ENCODE data around the gene PTCD2.

DNA sequence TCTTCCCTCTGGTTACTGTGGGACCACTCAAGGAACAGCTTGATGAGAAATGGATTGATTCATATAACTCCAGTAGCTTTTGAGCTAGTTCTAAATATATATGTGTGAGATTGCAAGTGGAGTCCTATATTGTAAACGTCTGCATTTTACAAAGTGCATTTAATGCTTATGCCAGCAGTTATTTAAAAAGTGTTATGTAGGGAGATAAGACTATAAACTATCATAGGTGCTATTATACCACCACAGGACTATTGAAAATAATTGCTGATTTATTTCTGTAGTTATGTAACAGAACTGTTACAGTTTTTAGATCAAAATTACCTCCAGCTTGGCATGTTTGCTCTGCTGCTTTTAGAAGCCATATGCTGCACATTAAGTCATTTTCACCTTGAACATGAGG is 36.2 kb downstream of the PTCD2 start:
- TF ChIP-seq, protein P1, sequence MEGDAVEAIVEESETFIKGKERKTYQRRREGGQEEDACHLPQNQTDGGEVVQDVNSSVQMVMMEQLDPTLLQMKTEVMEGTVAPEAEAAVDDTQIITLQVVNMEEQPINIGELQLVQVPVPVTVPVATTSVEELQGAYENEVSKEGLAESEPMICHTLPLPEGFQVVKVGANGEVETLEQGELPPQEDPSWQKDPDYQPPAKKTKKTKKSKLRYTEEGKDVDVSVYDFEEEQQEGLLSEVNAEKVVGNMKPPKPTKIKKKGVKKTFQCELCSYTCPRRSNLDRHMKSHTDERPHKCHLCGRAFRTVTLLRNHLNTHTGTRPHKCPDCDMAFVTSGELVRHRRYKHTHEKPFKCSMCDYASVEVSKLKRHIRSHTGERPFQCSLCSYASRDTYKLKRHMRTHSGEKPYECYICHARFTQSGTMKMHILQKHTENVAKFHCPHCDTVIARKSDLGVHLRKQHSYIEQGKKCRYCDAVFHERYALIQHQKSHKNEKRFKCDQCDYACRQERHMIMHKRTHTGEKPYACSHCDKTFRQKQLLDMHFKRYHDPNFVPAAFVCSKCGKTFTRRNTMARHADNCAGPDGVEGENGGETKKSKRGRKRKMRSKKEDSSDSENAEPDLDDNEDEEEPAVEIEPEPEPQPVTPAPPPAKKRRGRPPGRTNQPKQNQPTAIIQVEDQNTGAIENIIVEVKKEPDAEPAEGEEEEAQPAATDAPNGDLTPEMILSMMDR (IDR thresholded peaks at IDR 0.05 in 4 of 5, conservative IDR thresholded peaks at IDR 0.05 in 1 of 5) = no peak
- TF ChIP-seq POLR2A (IDR thresholded peaks at IDR 0.05) = no peak
